ENCODE data around the gene SEC14L6. TPM values are rescaled to one million over a fixed set of nuclear protein-coding genes. Genes with fewer than 3 reads are reported as not detected.

SEC14L6 gene
- total RNA-seq, 4 donors from 2014 or later = 0.21 to 3.3 (median 0.94) TPM

- no peak for TF ChIP-seq CTCF (IDR thresholded peaks at IDR 0.05)
- no peak for TF ChIP-seq EP300 (IDR thresholded peaks at IDR 0.05)
- no peak for TF ChIP-seq POLR2A (IDR thresholded peaks at IDR 0.05)
- Histone ChIP-seq H3K9me3 (no peaks in the 10 kb centered on the region), H3K27me3 (peaks cover 0 to 42% of the 10 kb centered on the region in 2 donors), H3K36me3 (no peaks in the 10 kb centered on the region), H3K27ac (no peak overlapping the region), H3K4me3 (no peak overlapping the region), H3K4me1 (peaks cover 0 to 6% (median 0%) of the 10 kb centered on the region in 4 donors)
- no peak for DNase-seq (ENCODE audit: low spot score in 2 of 2)
- WGBS, 2 donors = 77 to 79% methylated on average over 4 of the region's 4 CpGs
These were observed 44.4 kb downstream of the SEC14L6 start for GRCh38 chr22:30502153-30502552.

GRCh38 chr22:30500628-30501027 is 45.9 kb downstream of the SEC14L6 start:
- no peak for DNase-seq (ENCODE audit: low spot score in 2 of 2)
- TF ChIP-seq POLR2A (IDR thresholded peaks at IDR 0.05) (no peak), EP300 (IDR thresholded peaks at IDR 0.05) (no peak), CTCF (IDR thresholded peaks at IDR 0.05) (no peak)

GRCh38 chr22:30497466-30498150 is 48.9 kb downstream of the SEC14L6 start:
- Histone ChIP-seq H3K36me3 (no peaks in the 10 kb centered on the region), H3K27me3 (peaks cover 0 to 8% of the 10 kb centered on the region in 2 donors), H3K4me1 (no peaks in the 10 kb centered on the region), H3K9me3 (no peaks in the 10 kb centered on the region), H3K27ac (no peak overlapping the region), H3K4me3 (no peak overlapping the region)
- DNase-seq (ENCODE audit: low spot score in 2 of 2) = no peak
- 79 to 84% methylated on average over 7 of the region's 7 CpGs for WGBS, 2 donors
- TF ChIP-seq POLR2A (IDR thresholded peaks at IDR 0.05) (no peak), EP300 (IDR thresholded peaks at IDR 0.05) (no peak), CTCF (IDR thresholded peaks at IDR 0.05) (no peak)

More at GRCh38 chr22:30500628-30501027, 45.9 kb downstream of the SEC14L6 start:
- H3K4me3 ChIP-seq = no peak overlapping the region
- H3K27me3 ChIP-seq = peaks cover 0 to 37% of the 10 kb centered on the region in 2 donors
- 84 to 88% methylated on average over 6 of the region's 6 CpGs for WGBS, 2 donors
- no peaks in the 10 kb centered on the region for H3K9me3 ChIP-seq
- no peaks in the 10 kb centered on the region for H3K36me3 ChIP-seq
- H3K4me1 ChIP-seq = peaks cover 0 to 5% (median 0%) of the 10 kb centered on the region in 4 donors
- no peak overlapping the region for H3K27ac ChIP-seq

GRCh38 chr22:30495041-30495784 is 51.3 kb downstream of the SEC14L6 start:
- TF ChIP-seq EP300 (IDR thresholded peaks at IDR 0.05) = no peak
- no peak for TF ChIP-seq POLR2A (IDR thresholded peaks at IDR 0.05)
- TF ChIP-seq CTCF (IDR thresholded peaks at IDR 0.05) = no peak
- WGBS, 2 donors = 79 to 89% methylated on average over 10 to 14 of the region's 14 CpGs
- H3K27me3 ChIP-seq = no peaks in the 10 kb centered on the region

GRCh38 chr22:30492144-30492543 is 54.4 kb downstream of the SEC14L6 start:
- no peak for DNase-seq (ENCODE audit: low spot score in 2 of 2)
- TF ChIP-seq CTCF (IDR thresholded peaks at IDR 0.05) (no peak), EP300 (IDR thresholded peaks at IDR 0.05) (no peak), POLR2A (IDR thresholded peaks at IDR 0.05) (no peak)
- Histone ChIP-seq H3K9me3 (no peaks in the 10 kb centered on the region), H3K4me1 (no peaks in the 10 kb centered on the region), H3K36me3 (no peaks in the 10 kb centered on the region), H3K27ac (no peak overlapping the region), H3K4me3 (no peak overlapping the region), H3K27me3 (no peaks in the 10 kb centered on the region)
- 78 to 87% methylated on average over 9 to 10 of the region's 12 CpGs for WGBS, 2 donors

More at GRCh38 chr22:30495041-30495784, 51.3 kb downstream of the SEC14L6 start:
- H3K36me3 ChIP-seq = no peaks in the 10 kb centered on the region
- no peaks in the 10 kb centered on the region for H3K9me3 ChIP-seq
- no peak overlapping the region for H3K4me3 ChIP-seq
- no peak overlapping the region for H3K27ac ChIP-seq
- no peak for DNase-seq (ENCODE audit: low spot score in 2 of 2)
- no peaks in the 10 kb centered on the region for H3K4me1 ChIP-seq
